Smooth muscle cell (in vitro differentiated cells): ENCODE results near the gene SMPD3. TPM values are rescaled to one million over a fixed set of nuclear protein-coding genes. Genes with fewer than 3 reads are reported as not detected.

Experiments used
- DNase-seq: peaks from one replicate; lab custom pipeline; 2025; ENCODE audit not compliant: unreplicated experiment; lab: John Stamatoyannopoulos, UW
- H2AFZ ChIP-seq: fragments of 200-600 bp; sonication (generic); 2 replicates; pipeline ENCODE4 v1.6.0; 2016; ENCODE audit warnings: antibody characterized with exemption, low read depth, mild to moderate bottlenecking
- H3F3A ChIP-seq: fragments of 200-600 bp; sonication (generic); 2 replicates; pipeline ENCODE4 v1.6.0; 2017; ENCODE audit warnings: antibody characterized with exemption, low read depth
- H3K27ac ChIP-seq: fragments of 200-600 bp; sonication (generic); 2 replicates; pipeline ENCODE4 v1.5.1; 2016; ENCODE audit warnings: low read depth, mild to moderate bottlenecking
- H3K27me3 ChIP-seq: fragments of 200-600 bp; sonication (generic); 2 replicates; pipeline ENCODE4 v1.6.1; 2016; ENCODE audit warnings: low read depth, mild to moderate bottlenecking
- H3K36me3 ChIP-seq: fragments of 200-600 bp; sonication (generic); 2 replicates; pipeline ENCODE4 v1.5.1; 2016; ENCODE audit warnings: low read depth
- H3K4me1 ChIP-seq: fragments of 200-600 bp; sonication (generic); 2 replicates; pipeline ENCODE4 v1.5.1; 2016; ENCODE audit warnings: low read depth
- H3K4me2 ChIP-seq: fragments of 200-600 bp; sonication (generic); 2 replicates; pipeline ENCODE4 v1.6.0; 2016; ENCODE audit warnings: mild to moderate bottlenecking
- H3K4me3 ChIP-seq: fragments of 200-600 bp; sonication (generic); 2 replicates; pipeline ENCODE4 v1.5.1; 2016; ENCODE audit warnings: mild to moderate bottlenecking
- H3K79me2 ChIP-seq: fragments of 200-600 bp; sonication (generic); 2 replicates; pipeline ENCODE4 v1.6.0; 2016; ENCODE audit warnings: low read depth, mild to moderate bottlenecking
- H3K9ac ChIP-seq: fragments of 200-600 bp; sonication (generic); 2 replicates; pipeline ENCODE4 v1.6.0; 2016; ENCODE audit warnings: low read depth
- H3K9me3 ChIP-seq: fragments of 200-600 bp; sonication (generic); replicated peaks from 2 replicates; pipeline ENCODE4 v1.5.1; 2016; ENCODE audit warnings: low read depth
- H4K20me1 ChIP-seq: fragments of 200-600 bp; sonication (generic); 2 replicates; pipeline ENCODE4 v1.6.0; 2016; ENCODE audit warnings: low read depth
- CTCF ChIP-seq: fragments of 200-600 bp; sonication (generic); IDR thresholded peaks from 2 replicates; pipeline ENCODE4 v1.5.1; 2017; ENCODE audit warnings: borderline replicate concordance, mild to moderate bottlenecking, antibody characterized with exemption; ENCODE audit not compliant: insufficient read depth, poor library complexity, severe bottlenecking
- WGBS: methylation state at CpG from one replicate; pipeline ENCODE4 v1.1.7; 2016; ENCODE audit warnings: low lambda C conversion rate; 5-methylcytosine and 5-hydroxymethylcytosine counted together
- polyA plus RNA-seq: library from polyadenylated mRNA; unstranded; fragments of >200 nt; fragmentation: Nextera tagmentation; extraction: Ambion mirVana; gene quantifications from 2 replicates; pipeline ENCODE4 v1.2.1, GENCODE V29; 2016
- total RNA-seq: library from RNA; depleted of rRNA; stranded (reverse); fragments of >200 nt; gene quantifications from 2 replicates; pipeline ENCODE4 v1.2.3, GENCODE V29; 2014

The SMPD3 gene
- total and polyA plus RNA-seq, 2 experiments from 2014 or later: 0.63 to 0.73 TPM

DNA sequence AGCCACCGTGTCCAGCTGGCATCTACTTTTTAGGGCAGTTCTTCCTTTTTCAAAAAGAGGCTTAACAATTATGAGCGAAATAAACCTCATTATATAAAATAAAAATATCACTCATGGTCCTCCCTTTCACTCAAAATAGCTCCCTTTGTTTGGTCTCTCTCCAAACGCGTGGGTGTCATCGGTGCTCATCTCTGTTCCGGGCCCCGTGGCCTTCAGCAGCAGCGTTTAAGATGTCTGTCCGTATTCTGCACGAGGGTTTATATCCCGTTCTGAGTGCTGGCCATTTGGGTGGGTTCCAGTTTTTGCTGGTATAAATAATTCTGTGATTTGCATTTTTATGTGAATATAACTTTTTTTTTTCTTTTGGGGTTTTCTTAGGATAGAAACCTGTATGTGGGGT lies 104.1 kb downstream of the SMPD3 start:
- H2AFZ ChIP-seq: no peak overlapping the region
- no peaks in the 10 kb centered on the region for H3F3A ChIP-seq
- H3K27me3 ChIP-seq: no peaks in the 10 kb centered on the region
- no peaks in the 10 kb centered on the region for H3K4me1 ChIP-seq
- no peak overlapping the region for H3K4me3 ChIP-seq
- no peaks in the 10 kb centered on the region for H3K79me2 ChIP-seq
- no peaks in the 10 kb centered on the region for H3K9me3 ChIP-seq
- H3K9ac ChIP-seq: no peak overlapping the region
- H3K27ac ChIP-seq: no peak overlapping the region
- H4K20me1 ChIP-seq: no peaks in the 10 kb centered on the region
- 97% methylated on average over 11 of the region's 11 CpGs for WGBS
- TF ChIP-seq CTCF: no peak
- DNase-seq: no peak
- peaks cover 11% of the 10 kb centered on the region for H3K36me3 ChIP-seq
- no peak overlapping the region for H3K4me2 ChIP-seq

- Histone ChIP-seq H3F3A (no peaks in the 10 kb centered on the region), H3K9me3 (no peaks in the 10 kb centered on the region)
- WGBS: 95% methylated on average over 7 of the region's 7 CpGs
Measured at GRCh38 chr16:68343137-68343536, 105.2 kb downstream of the SMPD3 start.

GRCh38 chr16:68342620-68343019 lies 105.7 kb downstream of the SMPD3 start:
- TF ChIP-seq CTCF: no peak

More at GRCh38 chr16:68343137-68343536, 105.2 kb downstream of the SMPD3 start:
- Histone ChIP-seq H3K4me3 (no peak overlapping the region), H3K27me3 (no peaks in the 10 kb centered on the region), H3K4me2 (no peak overlapping the region), H4K20me1 (no peaks in the 10 kb centered on the region), H3K27ac (no peak overlapping the region), H3K36me3 (peaks cover 11% of the 10 kb centered on the region), H3K4me1 (no peaks in the 10 kb centered on the region), H3K9ac (no peak overlapping the region), H2AFZ (no peak overlapping the region), H3K79me2 (no peaks in the 10 kb centered on the region)
- no peak for TF ChIP-seq CTCF
- no peak for DNase-seq

DNA sequence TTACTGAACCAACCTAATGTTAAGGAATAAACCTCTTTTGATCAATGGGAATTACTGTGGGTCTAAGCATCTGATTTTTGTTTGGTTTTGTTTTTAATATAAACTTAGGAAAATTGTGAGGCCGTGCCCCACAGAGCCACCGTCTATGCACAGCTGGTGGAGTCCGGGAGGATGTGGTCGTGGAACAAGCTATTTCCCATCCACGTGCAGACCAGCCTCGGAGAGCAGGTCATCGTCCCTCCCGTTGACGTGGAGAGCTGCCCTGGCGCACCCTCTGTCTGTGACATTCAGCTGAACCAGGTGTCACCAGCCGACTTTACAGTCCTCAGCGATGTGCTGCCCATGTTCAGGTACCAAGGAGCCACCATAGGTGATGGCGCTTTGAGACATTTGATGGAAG lies 109.1 kb downstream of the SMPD3 start:
- Histone ChIP-seq H3K9ac (no peak overlapping the region), H3F3A (no peaks in the 10 kb centered on the region), H3K27me3 (no peaks in the 10 kb centered on the region), H3K4me2 (no peak overlapping the region), H3K27ac (no peak overlapping the region), H3K79me2 (no peaks in the 10 kb centered on the region), H3K9me3 (no peaks in the 10 kb centered on the region), H3K36me3 (peaks cover 19% of the 10 kb centered on the region), H3K4me1 (no peaks in the 10 kb centered on the region), H3K4me3 (no peak overlapping the region), H2AFZ (no peak overlapping the region), H4K20me1 (no peaks in the 10 kb centered on the region)
- 98% methylated on average over 13 of the region's 13 CpGs for WGBS
- no peak for TF ChIP-seq CTCF
- DNase-seq: no peak

More at GRCh38 chr16:68342620-68343019, 105.7 kb downstream of the SMPD3 start:
- Histone ChIP-seq H3K27me3 (no peaks in the 10 kb centered on the region), H3K4me2 (no peak overlapping the region), H3K4me3 (no peak overlapping the region), H3K9ac (no peak overlapping the region), H4K20me1 (no peaks in the 10 kb centered on the region), H3K4me1 (no peaks in the 10 kb centered on the region), H3K36me3 (peaks cover 12% of the 10 kb centered on the region), H2AFZ (no peak overlapping the region), H3K79me2 (no peaks in the 10 kb centered on the region), H3K27ac (no peak overlapping the region), H3F3A (no peaks in the 10 kb centered on the region), H3K9me3 (no peaks in the 10 kb centered on the region)
- DNase-seq: no peak
- WGBS: 93% methylated on average over 7 of the region's 7 CpGs
